ENCODE data around the gene IMPDH2. TPM values are rescaled to one million over a fixed set of nuclear protein-coding genes. Genes with fewer than 3 reads are reported as not detected.
A peak's percentile ranks its signal among the peaks of the same experiment; 100 is the strongest.

Gene IMPDH2
- total RNA-seq, 1 donor from 2014 or later: 412 TPM

- no peaks in the 10 kb centered on the region for H3K9me3 Mint-ChIP-seq
Observed at GRCh38 chr3:49027634-49028033, 1.6 kb downstream of the IMPDH2 start.

DNA sequence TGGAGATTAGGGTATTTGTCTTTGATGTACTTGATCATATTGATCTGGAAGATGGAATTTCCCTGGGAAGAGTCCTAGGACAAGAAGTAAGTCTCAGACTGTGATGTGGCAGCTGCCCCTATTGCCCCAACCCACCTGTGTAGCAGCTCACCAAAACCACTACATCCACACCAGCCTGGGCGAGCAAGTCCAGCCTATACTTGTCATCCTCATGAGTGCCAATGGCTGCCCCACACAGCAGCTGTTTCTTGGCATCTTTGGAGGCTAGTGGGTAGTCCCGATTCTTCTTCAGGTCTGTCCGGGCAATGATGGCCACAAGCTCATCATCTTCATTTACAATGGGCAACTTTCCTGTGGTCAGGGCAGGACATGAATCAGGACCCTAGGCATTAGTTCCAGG is 2.7 kb downstream of the IMPDH2 start:
- intact Hi-C loops (cut with micrococcal nuclease): loop anchor here (10.0 kb wide), 1 partner anchor 388 kb away; the partner anchor contains the start of genes RHOA and TCTA
- Mint-ChIP-seq H3K36me3 (ENCODE audit: low read depth) (peaks cover 87% of the 10 kb centered on the region), H3K4me3 (ENCODE audit: low read depth) (no peak overlapping the region), H3K27me3 (ENCODE audit: low read depth) (no peaks in the 10 kb centered on the region), H3K27ac (peak overlapping the region; percentile 19), H3K4me1 (ENCODE audit: low read depth) (peaks cover 42% of the 10 kb centered on the region), H3K9me3 (no peaks in the 10 kb centered on the region)
- DNase-seq (ENCODE audit: low spot score): no peak

More at GRCh38 chr3:49027634-49028033, 1.6 kb downstream of the IMPDH2 start:
- DNase-seq (ENCODE audit: low spot score): peak; percentile 8
- peak overlapping the region; percentile 12 for H3K27ac Mint-ChIP-seq
- H3K36me3 Mint-ChIP-seq (ENCODE audit: low read depth): peaks cover 93% of the 10 kb centered on the region
- H3K4me1 Mint-ChIP-seq (ENCODE audit: low read depth): peaks cover 42% of the 10 kb centered on the region
- H3K4me3 Mint-ChIP-seq (ENCODE audit: low read depth): peak overlapping the region; percentile 90
- intact Hi-C loops (cut with micrococcal nuclease): loop anchor here (2.0 to 10.0 kb wide), 2 partner anchors 67 to 387 kb away; partner anchors contain the start of genes QRICH1, RHOA and TCTA
- no peaks in the 10 kb centered on the region for H3K27me3 Mint-ChIP-seq (ENCODE audit: low read depth)

DNA sequence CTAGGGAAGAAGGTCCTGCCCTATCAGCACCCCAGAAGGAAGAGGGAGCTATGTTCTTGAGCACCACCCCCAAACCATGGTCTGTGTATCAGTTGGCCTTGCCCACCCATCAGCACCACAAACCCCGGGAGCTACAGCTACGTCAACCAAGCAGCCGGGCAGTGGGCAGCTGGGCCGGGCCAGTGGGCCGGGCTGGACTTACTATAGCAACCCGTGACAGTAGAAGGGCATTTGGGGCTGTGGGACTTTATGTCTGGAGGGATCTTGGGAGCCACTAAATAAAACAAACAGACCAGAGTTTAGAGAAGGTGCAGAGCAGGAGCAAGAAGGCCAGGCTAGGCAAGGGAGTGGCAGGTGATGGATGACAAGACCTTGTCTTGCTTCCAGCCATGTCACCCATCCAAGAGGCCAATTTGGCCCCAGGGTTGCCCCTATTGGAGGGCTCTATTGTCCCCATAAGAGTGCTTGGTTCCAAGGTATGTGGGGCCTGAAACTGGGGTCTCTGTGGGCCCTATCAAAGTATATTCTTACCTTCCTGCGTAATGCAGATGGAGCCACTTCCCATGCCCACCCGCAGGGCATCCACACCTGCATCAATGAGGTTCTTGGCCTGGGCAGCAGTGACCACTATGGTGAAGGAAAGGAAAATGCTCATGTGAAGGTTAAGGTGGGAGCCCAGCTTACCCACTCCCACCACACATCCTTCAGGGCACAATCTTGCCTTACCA is 3.2 kb downstream of the IMPDH2 start:
- H3K4me1 Mint-ChIP-seq (ENCODE audit: low read depth): peaks cover 42% of the 10 kb centered on the region
- DNase-seq (ENCODE audit: low spot score): no peak
- intact Hi-C loops (cut with micrococcal nuclease): loop anchor here (10.0 kb wide), 1 partner anchor 389 kb away; the partner anchor contains the start of genes RHOA and TCTA
- no peaks in the 10 kb centered on the region for H3K27me3 Mint-ChIP-seq (ENCODE audit: low read depth)
- peak overlapping the region; percentile 10 for H3K4me3 Mint-ChIP-seq (ENCODE audit: low read depth)
- peaks cover 83% of the 10 kb centered on the region for H3K36me3 Mint-ChIP-seq (ENCODE audit: low read depth)
- no peaks in the 10 kb centered on the region for H3K9me3 Mint-ChIP-seq
- peak overlapping the region; percentile 31 for H3K27ac Mint-ChIP-seq

- H3K4me3 Mint-ChIP-seq (ENCODE audit: low read depth): peak overlapping the region; percentile 4
- H3K4me1 Mint-ChIP-seq (ENCODE audit: low read depth): peaks cover 42% of the 10 kb centered on the region
- no peak for DNase-seq (ENCODE audit: low spot score)
- H3K27ac Mint-ChIP-seq: no peak overlapping the region
- H3K9me3 Mint-ChIP-seq: no peaks in the 10 kb centered on the region
- no peaks in the 10 kb centered on the region for H3K27me3 Mint-ChIP-seq (ENCODE audit: low read depth)
- H3K36me3 Mint-ChIP-seq (ENCODE audit: low read depth): peaks cover 77% of the 10 kb centered on the region
- intact Hi-C loops (cut with micrococcal nuclease): loop anchor here (10.0 kb wide), 1 partner anchor 390 kb away; the partner anchor contains the start of genes RHOA and TCTA
Observed at GRCh38 chr3:49025005-49025792, 4.0 kb downstream of the IMPDH2 start.

DNA sequence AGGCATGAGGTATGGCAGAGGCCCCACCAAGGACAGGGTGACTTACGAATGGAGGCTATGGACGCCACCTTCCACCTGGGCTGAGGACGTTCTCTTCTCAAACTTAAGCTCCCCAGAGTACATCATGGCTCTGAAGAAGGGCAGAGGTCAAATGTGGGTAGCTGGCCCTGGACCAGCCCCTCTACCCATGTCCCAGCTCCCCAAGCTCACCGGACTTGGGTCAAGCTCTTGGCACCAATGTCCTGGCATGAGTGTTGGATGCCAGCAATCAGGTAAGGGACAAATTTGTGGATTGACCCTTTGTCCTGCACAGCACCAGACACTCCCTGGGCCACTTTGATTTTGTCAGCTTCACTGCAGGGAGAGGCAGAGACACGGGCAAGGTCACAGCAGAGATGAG is 4.7 kb downstream of the IMPDH2 start:
- H3K27me3 Mint-ChIP-seq (ENCODE audit: low read depth): no peaks in the 10 kb centered on the region
- peaks cover 72% of the 10 kb centered on the region for H3K36me3 Mint-ChIP-seq (ENCODE audit: low read depth)
- peaks cover 37% of the 10 kb centered on the region for H3K4me1 Mint-ChIP-seq (ENCODE audit: low read depth)
- intact Hi-C loops (cut with micrococcal nuclease): loop anchor here (10.0 kb wide), 1 partner anchor 390 kb away; the partner anchor contains the start of genes RHOA and TCTA
- H3K9me3 Mint-ChIP-seq: no peaks in the 10 kb centered on the region
- H3K4me3 Mint-ChIP-seq (ENCODE audit: low read depth): no peak overlapping the region
- DNase-seq (ENCODE audit: low spot score): no peak
- no peak overlapping the region for H3K27ac Mint-ChIP-seq

GRCh38 chr3:49023775-49024174 is 5.4 kb downstream of the IMPDH2 start:
- H3K36me3 Mint-ChIP-seq (ENCODE audit: low read depth): peaks cover 67% of the 10 kb centered on the region
- no peaks in the 10 kb centered on the region for H3K27me3 Mint-ChIP-seq (ENCODE audit: low read depth)
- no peaks in the 10 kb centered on the region for H3K9me3 Mint-ChIP-seq
- H3K4me1 Mint-ChIP-seq (ENCODE audit: low read depth): peaks cover 37% of the 10 kb centered on the region
- peak overlapping the region; percentile 92 for H3K4me3 Mint-ChIP-seq (ENCODE audit: low read depth)
- intact Hi-C loops (cut with micrococcal nuclease): loop anchor here (10.0 kb wide), 1 partner anchor 391 kb away; the partner anchor contains the start of genes RHOA and TCTA
- DNase-seq (ENCODE audit: low spot score): no peak
- peak overlapping the region; percentile 95 for H3K27ac Mint-ChIP-seq

GRCh38 chr3:49022688-49023171 is 6.5 kb downstream of the IMPDH2 start:
- peaks cover 57% of the 10 kb centered on the region for H3K36me3 Mint-ChIP-seq (ENCODE audit: low read depth)
- H3K9me3 Mint-ChIP-seq: no peaks in the 10 kb centered on the region
- H3K27ac Mint-ChIP-seq: peak overlapping the region; percentile 95
- no peak for DNase-seq (ENCODE audit: low spot score)
- peaks cover 30% of the 10 kb centered on the region for H3K4me1 Mint-ChIP-seq (ENCODE audit: low read depth)
- no peaks in the 10 kb centered on the region for H3K27me3 Mint-ChIP-seq (ENCODE audit: low read depth)
- H3K4me3 Mint-ChIP-seq (ENCODE audit: low read depth): peak overlapping the region; percentile 92
- intact Hi-C loops (cut with micrococcal nuclease): loop anchor here (10.0 kb wide), 1 partner anchor 392 kb away; the partner anchor contains the start of genes RHOA and TCTA

DNA sequence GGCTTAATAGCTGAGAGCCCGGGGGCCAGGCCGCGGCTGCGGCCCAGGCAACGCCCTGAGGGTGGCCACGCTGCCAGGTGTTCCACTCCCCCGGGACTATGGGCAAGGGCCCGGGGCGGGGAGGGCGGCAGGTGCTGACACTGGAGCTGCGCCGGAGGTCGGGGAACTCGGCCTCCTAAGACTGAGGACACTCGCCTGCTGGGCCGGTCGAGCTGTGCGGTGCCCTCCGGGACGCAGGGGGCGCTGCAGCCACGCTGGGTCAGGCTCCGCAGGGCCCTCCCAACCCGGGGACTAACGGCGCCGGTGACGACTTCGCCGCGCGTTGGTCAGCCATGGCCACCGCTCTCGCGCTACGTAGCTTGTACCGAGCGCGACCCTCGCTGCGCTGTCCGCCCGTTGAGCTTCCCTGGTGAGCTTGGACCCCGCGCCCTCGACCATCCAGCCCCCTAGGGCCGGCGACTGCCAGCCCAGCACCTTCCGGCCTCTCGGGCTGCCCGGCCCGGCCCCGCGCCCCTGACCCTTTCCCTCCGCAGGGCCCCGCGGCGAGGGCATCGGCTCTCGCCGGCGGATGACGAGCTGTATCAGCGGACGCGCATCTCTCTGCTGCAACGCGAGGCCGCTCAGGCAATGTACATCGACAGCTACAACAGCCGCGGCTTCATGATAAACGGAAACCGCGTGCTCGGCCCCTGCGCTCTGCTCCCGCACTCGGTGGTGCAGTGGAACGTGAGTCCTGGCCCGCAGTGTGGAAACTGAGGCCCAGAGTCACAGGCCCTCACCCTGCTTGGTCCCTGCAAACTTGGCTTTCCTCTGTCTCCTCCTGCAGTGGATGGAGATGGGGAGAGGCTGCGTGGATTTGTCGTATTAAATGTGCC is 7.1 kb downstream of the IMPDH2 start, which contains the start of gene NDUFAF3:
NDUFAF3 (plus strand) TSS at position 309 of the 875 bp plus-strand sequence; CDS start at position 333, 24 bp downstream.
- Mint-ChIP-seq H3K36me3 (ENCODE audit: low read depth) (peaks cover 51% of the 10 kb centered on the region), H3K4me1 (ENCODE audit: low read depth) (peaks cover 29% of the 10 kb centered on the region)
- intact Hi-C loops (cut with micrococcal nuclease): loop anchor here (1.0 to 10.0 kb wide), 5 partner anchors 7 to 393 kb away; partner anchors contain the start of genes IMPDH2, QRICH1, RHOA and TCTA

GRCh38 chr3:49021213-49021812 is 7.9 kb downstream of the IMPDH2 start:
- H3K4me3 Mint-ChIP-seq (ENCODE audit: low read depth): peak overlapping the region; percentile 95
- H3K27me3 Mint-ChIP-seq (ENCODE audit: low read depth): no peaks in the 10 kb centered on the region
- DNase-seq (ENCODE audit: low spot score): peak; percentile 99
- H3K9me3 Mint-ChIP-seq: no peaks in the 10 kb centered on the region
- H3K36me3 Mint-ChIP-seq (ENCODE audit: low read depth): peaks cover 43% of the 10 kb centered on the region
- intact Hi-C loops (cut with micrococcal nuclease): loop anchor here (1.0 to 10.0 kb wide), 5 partner anchors 8 to 393 kb away; partner anchors contain the start of genes IMPDH2, QRICH1, RHOA and TCTA
- H3K27ac Mint-ChIP-seq: peak overlapping the region; percentile 96
- peaks cover 29% of the 10 kb centered on the region for H3K4me1 Mint-ChIP-seq (ENCODE audit: low read depth)

More for the DNA sequence above, 7.1 kb downstream of the IMPDH2 start, which contains the start of gene NDUFAF3:
- Mint-ChIP-seq H3K9me3 (no peaks in the 10 kb centered on the region), H3K27me3 (ENCODE audit: low read depth) (no peaks in the 10 kb centered on the region), H3K27ac (peak within 1 kb of the TSS; percentile 96), H3K4me3 (ENCODE audit: low read depth) (peak within 1 kb of the TSS; percentile 95)
- peak; percentile 91 for DNase-seq (ENCODE audit: low spot score)

DNA sequence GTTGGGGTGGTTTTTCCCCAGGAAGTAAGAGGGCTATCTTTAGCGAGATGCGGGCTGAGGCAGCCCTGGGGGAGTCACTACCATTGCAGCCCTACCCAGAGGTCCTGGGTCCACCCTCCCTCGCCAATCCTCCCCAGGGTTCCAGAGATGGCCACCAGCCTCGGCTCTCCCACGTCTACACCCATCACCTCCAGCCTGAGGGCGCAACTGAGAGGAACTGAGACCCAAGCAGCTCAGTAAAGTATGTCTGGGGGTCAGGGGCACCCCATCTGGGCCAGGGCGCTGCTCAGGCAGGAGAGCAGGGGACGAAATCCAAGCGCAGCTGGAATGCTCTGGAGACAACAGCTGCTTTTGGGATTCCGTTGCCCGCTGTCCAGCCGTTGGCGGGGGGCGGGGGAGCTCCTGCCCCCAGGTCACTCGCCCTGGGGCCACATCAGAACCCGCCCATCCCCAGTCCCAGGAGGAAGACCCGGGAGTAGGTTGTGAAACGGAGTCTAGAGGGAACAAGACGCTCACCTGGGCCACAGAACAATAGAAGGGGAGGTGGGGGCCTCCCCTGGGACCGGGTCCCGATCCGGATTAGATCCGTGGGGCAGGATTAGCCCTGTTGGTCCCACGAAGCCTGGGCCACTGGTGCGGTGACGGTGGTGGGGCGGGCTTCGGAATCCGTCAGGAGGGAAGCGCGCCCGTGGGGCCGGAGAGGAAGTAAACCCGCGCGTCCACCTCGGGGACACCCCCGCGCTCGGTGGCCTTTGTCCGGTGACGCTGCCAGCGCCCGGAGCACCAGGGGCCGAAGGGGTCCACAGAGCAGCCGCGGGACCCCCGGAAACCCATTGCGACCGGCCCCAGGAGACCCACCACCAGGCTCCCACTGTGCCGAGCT is 8.6 kb downstream of the IMPDH2 start:
- H3K4me3 Mint-ChIP-seq (ENCODE audit: low read depth): peak overlapping the region; percentile 95
- intact Hi-C loops (cut with micrococcal nuclease): loop anchor here (1.0 to 10.0 kb wide), 5 partner anchors 9 to 394 kb away; partner anchors contain the start of genes IMPDH2, QRICH1, RHOA and TCTA
- H3K4me1 Mint-ChIP-seq (ENCODE audit: low read depth): peaks cover 25% of the 10 kb centered on the region
- peak; percentile 41 for DNase-seq (ENCODE audit: low spot score)
- H3K27me3 Mint-ChIP-seq (ENCODE audit: low read depth): no peaks in the 10 kb centered on the region
- peaks cover 43% of the 10 kb centered on the region for H3K36me3 Mint-ChIP-seq (ENCODE audit: low read depth)
- H3K27ac Mint-ChIP-seq: peak overlapping the region; percentile 83
- H3K9me3 Mint-ChIP-seq: no peaks in the 10 kb centered on the region

Measured in activated T-helper 2 cell treated with anti-CD3 and anti-CD28 coated beads, Interferon-gamma antibody, Interleukin-2, Interleukin-4, amounts not matched to agents 10 μg/mL and 5 μg/mL and 100 μg/mL, durations not matched to agents 14 hours and 24 hours and 36 hours (primary cell).